HUES48 (cell line): ENCODE measurements around the gene PEX5L.

ENCODE experiments used
- H3K27ac ChIP-seq: one replicate; pipeline ENCODE4 v1.7.0; 2013; ENCODE audit warnings: low read depth, low read length, inconsistent platforms
- H3K27me3 ChIP-seq: 2 replicates; pipeline ENCODE4 v1.6.1; 2013; ENCODE audit warnings: mild to moderate bottlenecking, low read length; ENCODE audit not compliant: control insufficient read depth, insufficient read depth
- H3K36me3 ChIP-seq: 2 replicates; pipeline ENCODE4 v1.6.1; 2013; ENCODE audit warnings: low read length; ENCODE audit not compliant: control insufficient read depth, insufficient read depth
- H3K4me1 ChIP-seq: 2 replicates; pipeline ENCODE4 v1.6.1; 2013; ENCODE audit warnings: mild to moderate bottlenecking, low read length; ENCODE audit not compliant: control insufficient read depth, insufficient read depth
- H3K4me3 ChIP-seq: 2 replicates; pipeline ENCODE4 v1.5.1; 2013; ENCODE audit warnings: mild to moderate bottlenecking, low read depth, low read length
- H3K9ac ChIP-seq: 2 replicates; pipeline ENCODE4 v1.6.1; 2013; ENCODE audit warnings: mild to moderate bottlenecking, low read depth, low read length, moderate library complexity
- H3K9me3 ChIP-seq: 2 replicates; pipeline ENCODE4 v1.6.1; 2013; ENCODE audit warnings: low read length; ENCODE audit not compliant: control insufficient read depth, insufficient read depth

The PEX5L gene

DNA sequence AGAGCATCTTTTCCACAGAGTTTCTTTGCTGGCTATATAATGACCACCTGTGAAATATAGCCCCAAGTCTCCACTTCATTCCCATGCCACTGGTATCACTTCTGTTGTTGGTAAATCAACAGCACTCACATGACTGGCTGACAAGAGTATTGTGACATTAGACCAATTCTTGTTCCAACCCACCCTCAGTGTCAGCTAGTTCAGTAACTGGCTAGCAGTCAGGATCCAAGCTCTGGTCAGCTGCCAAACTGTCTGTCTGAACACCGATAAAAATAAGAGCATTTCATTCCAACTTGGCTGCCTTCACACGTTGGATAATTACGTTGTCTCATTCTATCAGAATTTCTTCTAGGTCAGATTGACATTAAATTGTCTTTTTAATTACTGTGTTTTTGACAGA is 217.4 kb downstream of the PEX5L start:
- no peaks in the 10 kb centered on the region for H3K36me3 ChIP-seq

GRCh38 chr3:179812096-179812382 is 224.7 kb downstream of the PEX5L start:
- no peaks in the 10 kb centered on the region for H3K4me1 ChIP-seq
- H3K36me3 ChIP-seq = no peaks in the 10 kb centered on the region
- no peaks in the 10 kb centered on the region for H3K9me3 ChIP-seq
- no peak overlapping the region for H3K9ac ChIP-seq
- no peak overlapping the region for H3K27ac ChIP-seq
- H3K4me3 ChIP-seq = no peak overlapping the region
- no peaks in the 10 kb centered on the region for H3K27me3 ChIP-seq

More for the DNA sequence above, 217.4 kb downstream of the PEX5L start:
- Histone ChIP-seq H3K9ac (no peak overlapping the region), H3K27me3 (no peaks in the 10 kb centered on the region), H3K4me3 (no peak overlapping the region), H3K27ac (no peak overlapping the region), H3K4me1 (no peaks in the 10 kb centered on the region), H3K9me3 (no peaks in the 10 kb centered on the region)

GRCh38 chr3:179811321-179812095 is 225.2 kb downstream of the PEX5L start:
- Histone ChIP-seq H3K4me1 (no peaks in the 10 kb centered on the region), H3K4me3 (no peak overlapping the region), H3K9ac (no peak overlapping the region), H3K36me3 (no peaks in the 10 kb centered on the region), H3K27ac (no peak overlapping the region), H3K9me3 (no peaks in the 10 kb centered on the region), H3K27me3 (no peaks in the 10 kb centered on the region)

GRCh38 chr3:179809639-179810038 is 227.1 kb downstream of the PEX5L start:
- Histone ChIP-seq H3K9me3 (no peaks in the 10 kb centered on the region), H3K27me3 (no peaks in the 10 kb centered on the region), H3K27ac (no peak overlapping the region), H3K4me3 (no peak overlapping the region), H3K36me3 (no peaks in the 10 kb centered on the region), H3K9ac (no peak overlapping the region), H3K4me1 (no peaks in the 10 kb centered on the region)

DNA sequence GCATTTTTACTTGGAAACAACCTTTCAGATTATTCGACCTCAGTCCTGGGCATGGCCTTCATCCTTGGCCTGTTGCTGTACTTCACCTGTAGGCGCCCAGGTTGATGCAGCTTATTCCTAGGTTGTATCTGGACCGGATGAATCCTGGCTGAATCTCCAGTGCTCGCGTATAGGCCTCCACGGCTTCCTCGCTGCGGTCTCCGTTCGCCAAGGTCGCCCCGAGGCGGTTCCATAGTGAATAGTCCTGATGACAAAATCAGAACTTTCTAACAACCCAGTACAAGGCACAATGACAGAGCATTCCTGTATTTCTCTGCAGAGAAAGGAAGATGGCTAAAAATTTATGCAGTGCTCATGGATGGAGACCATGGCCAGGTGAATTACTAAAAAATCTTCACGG is 229.1 kb downstream of the PEX5L start:
- Histone ChIP-seq H3K27ac (no peak overlapping the region), H3K36me3 (no peaks in the 10 kb centered on the region), H3K9ac (no peak overlapping the region), H3K4me3 (no peak overlapping the region), H3K9me3 (no peaks in the 10 kb centered on the region), H3K27me3 (no peaks in the 10 kb centered on the region), H3K4me1 (no peaks in the 10 kb centered on the region)

DNA sequence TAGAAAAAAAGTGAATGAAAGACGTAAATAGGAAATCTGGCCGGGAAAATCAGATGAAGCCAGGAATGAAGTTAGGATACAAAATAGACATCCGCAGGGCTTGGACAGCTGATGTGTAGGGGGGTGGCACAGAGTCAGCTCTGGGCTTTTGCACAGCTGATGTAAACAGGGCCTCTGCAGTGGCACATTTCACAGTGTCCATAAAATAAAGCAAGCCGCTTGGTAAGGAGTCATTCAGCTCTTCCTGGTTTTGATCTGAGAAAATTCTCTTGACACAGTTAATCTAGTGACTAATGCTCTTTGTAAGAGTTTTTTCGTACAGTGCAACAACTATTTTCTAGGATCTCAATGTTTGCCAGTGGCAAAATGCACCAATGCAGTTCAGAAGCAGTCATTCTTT is 230.6 kb downstream of the PEX5L start:
- Histone ChIP-seq H3K36me3 (no peaks in the 10 kb centered on the region), H3K27me3 (no peaks in the 10 kb centered on the region), H3K27ac (no peak overlapping the region), H3K4me1 (no peaks in the 10 kb centered on the region), H3K9ac (no peak overlapping the region), H3K9me3 (no peaks in the 10 kb centered on the region), H3K4me3 (no peak overlapping the region)

- no peaks in the 10 kb centered on the region for H3K36me3 ChIP-seq
- peaks cover 2% of the 10 kb centered on the region; the same call in 1 of the 2 replicates for H3K4me1 ChIP-seq
- no peak overlapping the region for H3K9ac ChIP-seq
- H3K27me3 ChIP-seq = no peaks in the 10 kb centered on the region
- H3K9me3 ChIP-seq = no peaks in the 10 kb centered on the region
- H3K4me3 ChIP-seq = no peak overlapping the region
- no peak overlapping the region for H3K27ac ChIP-seq
Observed at GRCh38 chr3:179801856-179802255, 234.9 kb downstream of the PEX5L start.

DNA sequence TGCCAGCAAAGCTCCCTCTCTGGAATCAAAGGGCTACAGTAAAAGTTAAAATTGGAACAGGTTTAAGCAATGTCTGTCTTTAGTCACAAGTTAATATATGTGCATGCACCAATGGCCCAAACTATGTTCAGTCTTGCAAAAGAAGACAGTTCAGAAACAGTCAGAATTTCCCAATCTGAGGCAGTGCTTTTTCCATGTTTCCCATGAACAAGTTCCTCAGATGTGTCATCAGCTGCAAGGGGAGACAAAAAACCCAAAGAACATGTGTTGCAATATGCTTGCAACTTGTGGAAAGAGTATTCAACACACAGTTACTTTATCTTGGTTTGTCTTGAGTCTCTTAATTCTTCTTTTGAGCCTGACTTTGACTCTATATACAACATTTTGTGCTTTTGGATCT is 235.5 kb downstream of the PEX5L start:
- H3K27me3 ChIP-seq = no peaks in the 10 kb centered on the region
- no peak overlapping the region for H3K27ac ChIP-seq
- peaks cover 2% of the 10 kb centered on the region; the same call in 1 of the 2 replicates for H3K4me1 ChIP-seq
- H3K4me3 ChIP-seq = no peak overlapping the region
- no peak overlapping the region for H3K9ac ChIP-seq
- H3K9me3 ChIP-seq = no peaks in the 10 kb centered on the region
- no peaks in the 10 kb centered on the region for H3K36me3 ChIP-seq

DNA sequence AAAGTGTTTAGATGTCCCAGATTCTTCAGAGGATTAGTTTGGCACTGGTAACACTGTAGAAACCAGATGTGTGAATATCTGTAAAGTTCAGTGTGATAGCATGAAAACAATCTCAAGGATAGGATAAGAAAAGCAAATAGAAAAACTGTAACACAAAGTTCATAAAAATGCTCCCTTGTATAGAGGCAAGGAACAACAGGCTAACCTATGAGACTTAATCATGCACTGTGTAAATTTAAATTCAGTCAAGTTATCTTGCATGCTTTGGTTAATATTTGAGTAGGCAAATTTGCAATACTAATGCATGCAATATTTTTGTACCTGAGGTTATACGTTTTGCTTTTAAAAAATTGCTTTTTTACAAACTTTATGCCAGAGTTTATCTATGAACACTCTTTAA is 239.5 kb downstream of the PEX5L start:
- H3K9me3 ChIP-seq = no peaks in the 10 kb centered on the region
- H3K27ac ChIP-seq = no peak overlapping the region
- peaks cover 2% of the 10 kb centered on the region; the same call in 1 of the 2 replicates for H3K4me1 ChIP-seq
- no peaks in the 10 kb centered on the region for H3K27me3 ChIP-seq
- no peaks in the 10 kb centered on the region for H3K36me3 ChIP-seq
- H3K4me3 ChIP-seq = no peak overlapping the region
- H3K9ac ChIP-seq = no peak overlapping the region

- no peaks in the 10 kb centered on the region for H3K9me3 ChIP-seq
- H3K36me3 ChIP-seq = no peaks in the 10 kb centered on the region
- peaks cover 2% of the 10 kb centered on the region; the same call in 1 of the 2 replicates for H3K4me1 ChIP-seq
- no peak overlapping the region for H3K9ac ChIP-seq
- no peak overlapping the region for H3K27ac ChIP-seq
- no peak overlapping the region for H3K4me3 ChIP-seq
- H3K27me3 ChIP-seq = no peaks in the 10 kb centered on the region
Observed at GRCh38 chr3:179796421-179796820, 240.3 kb downstream of the PEX5L start.

GRCh38 chr3:179794355-179794754 is 242.4 kb downstream of the PEX5L start:
- Histone ChIP-seq H3K27ac (no peak overlapping the region), H3K9ac (no peak overlapping the region), H3K36me3 (no peaks in the 10 kb centered on the region), H3K4me1 (peaks cover 2% of the 10 kb centered on the region; the same call in 1 of the 2 replicates), H3K4me3 (no peak overlapping the region), H3K27me3 (no peaks in the 10 kb centered on the region), H3K9me3 (no peaks in the 10 kb centered on the region)
